ENCODE data around the gene EPOP.

- TF ChIP-seq CTCF (conservative IDR thresholded peaks at IDR 0.05; ENCODE audit: low read depth, low read length) (no peak), EZH2 (IDR thresholded peaks at IDR 0.05; ENCODE audit: low read length, unreplicated experiment) (no peak)
Observed at GRCh38 chr17:38711792-38712571, 37.2 kb upstream of the EPOP start.
